ENCODE data around the gene MORF4L2.

The MORF4L2 gene

DNA sequence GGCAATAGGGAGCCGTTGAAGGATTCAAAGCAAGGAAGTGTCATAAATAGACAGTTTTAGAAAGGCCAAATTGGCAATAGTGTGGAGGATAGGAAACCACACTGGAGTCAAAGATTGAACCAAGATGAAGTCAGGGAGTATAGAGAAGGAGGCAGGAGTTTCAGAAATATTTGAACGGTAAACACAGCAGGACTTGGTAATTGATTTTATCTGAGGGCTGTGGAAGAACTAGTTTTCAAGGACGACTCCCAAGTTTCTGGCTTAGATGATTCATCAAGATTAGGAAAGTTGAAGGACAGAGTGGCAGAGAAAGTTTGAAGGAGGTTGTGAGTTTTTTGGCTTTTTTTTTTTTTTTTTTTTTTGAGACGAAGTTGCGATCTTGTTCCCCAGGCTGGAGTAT is 12.7 kb upstream of the MORF4L2 start:
- no peaks in the 10 kb centered on the region for H3K9me3 ChIP-seq
- no peaks in the 10 kb centered on the region for H3K4me1 ChIP-seq
- no peak overlapping the region for H3K4me3 ChIP-seq
- in situ Hi-C loops (cut with MboI; ENCODE audit: low sequenced_read_pairs): no loop called here
- peaks cover 2% of the 10 kb centered on the region; the same call in 1 of the 2 replicates for H3K27me3 ChIP-seq (ENCODE audit: low read depth)
- H3K36me3 ChIP-seq (replicated peaks): no peaks in the 10 kb centered on the region
- DNase-seq (ENCODE audit: low spot score in 2 of 2): no peak

DNA sequence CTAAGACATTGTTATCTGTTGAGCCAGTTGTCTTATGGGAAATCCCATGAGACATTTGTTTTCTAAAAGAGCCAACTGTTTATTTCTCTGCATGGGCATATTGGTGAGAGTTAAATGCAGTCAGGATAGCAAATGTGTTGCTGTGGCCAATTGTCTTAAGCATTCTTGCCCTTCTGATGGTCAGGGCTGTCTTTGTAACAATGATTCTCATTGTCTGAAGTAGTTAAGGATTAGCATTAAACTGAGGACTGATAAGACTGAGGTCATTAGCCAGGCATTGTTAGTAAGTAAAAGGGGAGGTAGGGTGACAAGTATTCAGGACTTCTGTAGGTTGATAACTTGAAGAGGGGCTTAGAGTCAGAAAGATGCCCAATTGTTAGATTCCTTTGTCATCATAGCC is 11.2 kb upstream of the MORF4L2 start:
- Histone ChIP-seq H3K4me3 (no peak overlapping the region), H3K9me3 (no peaks in the 10 kb centered on the region), H3K4me1 (no peaks in the 10 kb centered on the region), H3K36me3 (replicated peaks) (no peaks in the 10 kb centered on the region), H3K27me3 (ENCODE audit: low read depth) (peaks cover under 1% of the 10 kb centered on the region; the same call in 1 of the 2 replicates)
- DNase-seq (ENCODE audit: low spot score in 2 of 2): no peak
- in situ Hi-C loops (cut with MboI; ENCODE audit: low sequenced_read_pairs): no loop called here

- Histone ChIP-seq H3K36me3 (replicated peaks) (peaks cover 3% of the 10 kb centered on the region; the same call in 1 of the 2 replicates), H3K4me3 (no peak overlapping the region), H3K9me3 (no peaks in the 10 kb centered on the region), H3K4me1 (no peaks in the 10 kb centered on the region), H3K27me3 (ENCODE audit: low read depth) (no peaks in the 10 kb centered on the region)
- DNase-seq (ENCODE audit: low spot score in 2 of 2): no peak
- in situ Hi-C loops (cut with MboI; ENCODE audit: low sequenced_read_pairs): no loop called here
These were observed 4.6 kb upstream of the MORF4L2 start for GRCh38 chrX:103691059-103691458.

DNA sequence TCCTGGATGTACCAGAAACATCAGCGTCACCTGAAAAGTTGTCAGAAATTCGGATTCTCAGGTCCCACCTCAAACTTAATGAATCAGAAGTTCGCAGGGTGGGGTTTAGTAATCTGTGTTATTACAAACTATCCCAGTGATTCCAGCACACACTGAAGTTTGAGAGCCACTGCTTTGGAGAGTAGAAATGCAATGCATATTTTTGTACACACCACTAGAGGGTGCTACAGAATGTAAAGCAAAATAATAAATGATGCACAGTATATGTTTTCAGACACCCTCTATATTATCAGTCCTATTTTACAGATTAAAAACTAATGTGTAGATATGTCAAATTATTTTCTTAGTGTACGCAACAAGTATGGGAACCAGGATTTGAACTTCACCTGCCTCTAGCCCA is 2.4 kb upstream of the MORF4L2 start:
- Histone ChIP-seq H3K9me3 (no peaks in the 10 kb centered on the region), H3K27me3 (ENCODE audit: low read depth) (no peaks in the 10 kb centered on the region), H3K4me1 (peaks cover 8% of the 10 kb centered on the region), H3K36me3 (replicated peaks) (peaks cover 17% of the 10 kb centered on the region), H3K4me3 (no peak overlapping the region)
- in situ Hi-C loops (cut with MboI; ENCODE audit: low sequenced_read_pairs): loop anchor here (5.0 kb wide), 1 partner anchor 133 kb away; no protein-coding TSS in a partner anchor
- peak in 1 of 2 experiments; percentile 59 for DNase-seq (ENCODE audit: low spot score in 2 of 2)

DNA sequence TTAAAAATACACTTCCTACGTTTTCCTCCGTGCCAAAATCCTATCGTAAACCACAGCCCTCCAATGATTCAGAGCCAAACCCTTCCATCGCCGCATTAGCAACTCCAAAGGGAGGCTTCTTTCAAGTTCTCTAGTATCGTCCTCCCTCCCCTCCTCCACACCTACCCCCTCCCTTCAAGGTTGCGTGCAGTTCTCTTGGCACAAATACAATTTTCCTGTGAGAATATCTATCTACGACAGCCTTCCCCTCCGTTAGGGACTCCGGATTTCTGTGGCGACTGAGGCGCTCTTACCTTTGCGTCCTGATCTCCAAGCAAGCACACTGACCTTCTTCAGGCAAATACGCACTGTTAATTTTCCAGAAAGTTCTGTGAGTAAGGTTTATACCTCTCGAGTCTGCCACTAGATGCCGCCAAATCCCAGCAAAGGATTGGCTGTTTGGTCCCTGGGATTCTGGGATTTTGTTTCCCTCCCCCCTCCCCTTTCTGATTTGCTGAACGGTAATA is 1.2 kb upstream of the MORF4L2 start:
- H3K4me3 ChIP-seq: peak overlapping the region; percentile 84
- DNase-seq (ENCODE audit: low spot score in 2 of 2): peak; percentile 77 to 88
- peaks cover 8% of the 10 kb centered on the region for H3K4me1 ChIP-seq
- in situ Hi-C loops (cut with MboI; ENCODE audit: low sequenced_read_pairs): loop anchor here (5.0 kb wide), 1 partner anchor 135 kb away; no protein-coding TSS in a partner anchor
- no peaks in the 10 kb centered on the region for H3K27me3 ChIP-seq (ENCODE audit: low read depth)
- H3K9me3 ChIP-seq: no peaks in the 10 kb centered on the region
- H3K36me3 ChIP-seq (replicated peaks): peaks cover 29% of the 10 kb centered on the region

- DNase-seq (ENCODE audit: low spot score in 2 of 2): peak; percentile 51 to 92
- H3K4me3 ChIP-seq: peak overlapping the region; percentile 84
- no peaks in the 10 kb centered on the region for H3K9me3 ChIP-seq
- H3K4me1 ChIP-seq: peaks cover 8% of the 10 kb centered on the region
- H3K27me3 ChIP-seq (ENCODE audit: low read depth): no peaks in the 10 kb centered on the region
- H3K36me3 ChIP-seq (replicated peaks): peaks cover 35% of the 10 kb centered on the region
- in situ Hi-C loops (cut with MboI; ENCODE audit: low sequenced_read_pairs): loop anchor here (5.0 kb wide), 1 partner anchor 135 kb away; no protein-coding TSS in a partner anchor
These were observed 685 bp upstream of the MORF4L2 start for GRCh38 chrX:103687073-103687695.

DNA sequence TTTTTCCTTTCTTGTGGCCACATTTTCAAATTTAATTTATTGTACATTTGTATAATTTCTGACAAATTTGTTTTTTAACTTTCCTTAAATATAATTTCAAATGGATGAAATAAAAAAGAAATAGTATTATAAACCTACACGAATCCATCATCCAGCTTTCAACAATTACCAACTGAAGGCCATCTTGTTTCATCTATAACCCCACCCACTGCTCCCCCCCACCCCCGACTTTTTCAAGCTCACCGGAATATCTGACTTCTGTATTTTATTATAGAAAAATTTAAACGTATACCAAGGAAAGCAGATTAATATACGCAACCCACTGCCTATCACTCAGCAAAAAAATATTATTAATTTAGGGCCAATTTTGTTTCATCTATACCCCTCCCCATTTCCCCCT is 1.1 kb downstream of the MORF4L2 start:
- Histone ChIP-seq H3K27me3 (ENCODE audit: low read depth) (no peaks in the 10 kb centered on the region), H3K36me3 (replicated peaks) (peaks cover 52% of the 10 kb centered on the region), H3K4me3 (peak overlapping the region; percentile 84), H3K9me3 (no peaks in the 10 kb centered on the region), H3K4me1 (peaks cover 8% of the 10 kb centered on the region)
- in situ Hi-C loops (cut with MboI; ENCODE audit: low sequenced_read_pairs): loop anchor here (5.0 kb wide), 1 partner anchor 137 kb away; no protein-coding TSS in a partner anchor
- peak; percentile 8 to 33 for DNase-seq (ENCODE audit: low spot score in 2 of 2)

GRCh38 chrX:103681443-103681842 is 5.1 kb downstream of the MORF4L2 start:
- Histone ChIP-seq H3K4me3 (no peak overlapping the region), H3K9me3 (no peaks in the 10 kb centered on the region), H3K36me3 (replicated peaks) (peaks cover 91% of the 10 kb centered on the region), H3K4me1 (peaks cover 8% of the 10 kb centered on the region), H3K27me3 (ENCODE audit: low read depth) (no peaks in the 10 kb centered on the region)
- in situ Hi-C loops (cut with MboI; ENCODE audit: low sequenced_read_pairs): no loop called here
- DNase-seq (ENCODE audit: low spot score in 2 of 2): no peak

DNA sequence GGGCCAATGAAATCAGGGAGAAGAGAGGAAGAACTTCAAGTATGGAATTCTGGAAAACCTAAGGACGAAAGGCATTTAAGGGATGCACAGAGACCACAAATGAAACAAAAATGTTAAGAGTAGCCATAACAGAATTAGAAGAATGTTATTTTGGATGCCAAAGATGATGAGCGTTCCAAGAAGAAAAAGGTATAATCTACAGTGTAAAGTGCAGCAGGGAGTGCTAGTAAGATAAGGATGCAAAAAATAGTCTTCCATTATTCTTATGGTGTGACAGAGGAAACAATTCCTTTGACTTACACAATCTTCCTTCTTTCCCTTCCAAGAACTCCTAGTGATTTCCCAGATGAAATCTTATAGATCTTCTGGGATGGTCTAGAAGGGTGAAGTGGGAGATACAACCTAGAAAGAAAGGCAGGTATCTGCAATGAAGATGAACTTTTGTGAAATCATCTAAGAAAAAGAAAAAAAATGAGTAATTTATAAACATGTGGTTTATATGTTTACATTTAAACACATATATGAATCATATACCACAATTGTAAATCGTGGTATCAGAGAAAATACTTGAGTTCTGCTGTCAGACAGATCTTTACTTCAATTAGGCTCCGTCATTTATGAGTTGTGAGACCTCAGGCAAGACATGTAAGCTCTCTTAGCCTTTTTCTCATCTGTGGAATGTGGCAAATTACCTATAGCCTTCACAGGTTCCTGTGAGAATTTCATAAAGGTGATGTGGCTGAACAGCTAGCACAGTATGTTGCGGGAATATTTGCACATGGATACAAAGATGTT is 8.1 kb downstream of the MORF4L2 start:
- H3K9me3 ChIP-seq: no peaks in the 10 kb centered on the region
- no peaks in the 10 kb centered on the region for H3K4me1 ChIP-seq
- H3K27me3 ChIP-seq (ENCODE audit: low read depth): no peaks in the 10 kb centered on the region
- no peak overlapping the region for H3K4me3 ChIP-seq
- peaks cover 81% of the 10 kb centered on the region for H3K36me3 ChIP-seq (replicated peaks)
- DNase-seq (ENCODE audit: low spot score in 2 of 2): no peak
- in situ Hi-C loops (cut with MboI; ENCODE audit: low sequenced_read_pairs): no loop called here

- in situ Hi-C loops (cut with MboI; ENCODE audit: low sequenced_read_pairs): no loop called here
- Histone ChIP-seq H3K4me3 (no peak overlapping the region), H3K36me3 (replicated peaks) (peaks cover 45% of the 10 kb centered on the region), H3K4me1 (no peaks in the 10 kb centered on the region), H3K27me3 (ENCODE audit: low read depth) (no peaks in the 10 kb centered on the region), H3K9me3 (no peaks in the 10 kb centered on the region)
- DNase-seq (ENCODE audit: low spot score in 2 of 2): no peak
These were observed 11.7 kb downstream of the MORF4L2 start for GRCh38 chrX:103674531-103675454.

DNA sequence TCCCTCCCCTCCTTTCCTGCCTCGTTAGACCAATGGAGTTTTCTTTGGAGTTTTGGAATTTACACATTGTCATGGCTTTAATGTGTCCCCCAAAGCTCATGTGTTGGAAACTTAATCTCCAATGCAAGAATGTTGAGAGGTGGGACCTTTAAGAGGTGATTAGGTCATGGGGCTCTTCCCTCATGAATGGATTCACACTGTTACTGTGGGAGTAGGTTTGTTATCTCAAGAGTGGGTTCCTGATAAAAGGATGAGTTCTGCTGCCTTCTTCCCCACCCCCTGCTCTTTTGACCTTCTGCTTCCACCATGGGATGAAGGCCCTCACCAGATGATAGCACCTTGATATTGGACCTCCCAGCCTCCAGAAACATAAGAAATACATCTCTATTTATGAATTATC is 16.8 kb downstream of the MORF4L2 start:
- no peak overlapping the region for H3K4me3 ChIP-seq
- H3K4me1 ChIP-seq: no peaks in the 10 kb centered on the region
- no peak for DNase-seq (ENCODE audit: low spot score in 2 of 2)
- H3K9me3 ChIP-seq: no peaks in the 10 kb centered on the region
- H3K27me3 ChIP-seq (ENCODE audit: low read depth): peaks cover 8% of the 10 kb centered on the region
- in situ Hi-C loops (cut with MboI; ENCODE audit: low sequenced_read_pairs): no loop called here
- H3K36me3 ChIP-seq (replicated peaks): no peaks in the 10 kb centered on the region

DNA sequence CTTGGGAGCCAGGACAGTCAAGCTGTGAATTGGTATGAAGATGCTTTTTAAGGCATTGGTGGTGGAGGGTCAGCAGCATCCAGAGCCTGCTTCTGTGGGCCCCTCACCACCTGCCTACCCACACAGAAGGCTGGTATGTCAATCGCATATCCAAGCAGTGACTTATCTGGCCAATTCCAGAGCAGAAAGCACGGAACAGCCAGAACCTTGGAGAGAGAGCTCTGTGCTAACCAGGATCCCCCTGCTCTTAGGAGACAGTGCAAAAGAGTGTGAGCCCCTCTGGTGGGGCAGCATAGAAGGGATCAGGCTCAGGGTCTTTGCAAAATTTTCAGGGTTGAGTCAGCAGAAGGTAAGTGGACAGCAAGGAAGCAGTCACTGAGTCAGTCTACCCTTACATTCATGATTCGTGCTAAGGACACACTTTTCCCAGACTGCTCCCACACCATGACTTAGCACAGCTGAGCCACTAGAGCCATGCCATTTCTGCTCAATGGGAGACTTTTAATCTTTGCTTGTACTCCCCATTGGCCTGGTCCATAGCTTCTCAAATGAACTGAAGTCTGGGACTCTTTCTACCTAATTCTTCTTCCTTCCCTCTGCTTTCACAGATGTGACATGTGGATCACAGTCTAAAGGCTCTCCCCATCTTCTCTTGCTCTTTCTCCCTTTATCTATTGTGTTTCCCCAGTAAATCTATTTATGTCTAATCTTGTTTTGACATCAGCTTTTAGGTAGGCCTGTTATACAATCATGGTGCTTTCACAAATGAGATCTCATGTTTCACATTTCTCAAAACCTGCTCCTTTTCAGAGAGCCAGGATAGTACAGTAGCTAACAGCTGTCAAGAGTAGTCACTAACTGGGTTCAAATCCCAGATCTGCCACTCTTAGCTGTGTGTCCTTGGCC is 20.0 kb downstream of the MORF4L2 start:
- in situ Hi-C loops (cut with MboI; ENCODE audit: low sequenced_read_pairs): no loop called here
- H3K9me3 ChIP-seq: no peaks in the 10 kb centered on the region
- no peaks in the 10 kb centered on the region for H3K4me1 ChIP-seq
- H3K4me3 ChIP-seq: no peak overlapping the region
- no peak for DNase-seq (ENCODE audit: low spot score in 2 of 2)
- H3K36me3 ChIP-seq (replicated peaks): no peaks in the 10 kb centered on the region
- peaks cover 16% of the 10 kb centered on the region for H3K27me3 ChIP-seq (ENCODE audit: low read depth)
